Esophagus squamous epithelium (tissue), 5 donors: ENCODE data around the gene SPIB. TPM values are rescaled to one million over a fixed set of nuclear protein-coding genes. Genes with fewer than 3 reads are reported as not detected.

Experiments used
- DNase-seq: peaks from one replicate; lab custom pipeline; 2025; lab: John Stamatoyannopoulos, UW
- H3K27ac ChIP-seq, 4 donors: fragments of 200-600 bp; sonication (generic); one replicate each; pipeline ENCODE4 v1.5.1; 2016 to 2019; ENCODE audit warnings: mild to moderate bottlenecking in 1 of 4
- H3K27me3 ChIP-seq, 4 donors: fragments of 200-600 bp; sonication (generic); 1 replicate in 3 of 4; 2 replicates in 1 of 4; pipeline versions ENCODE4 v1.5.1 to v1.6.0; 2017 to 2021; ENCODE audit warnings: antibody characterized with exemption in 1 of 4
- H3K36me3 ChIP-seq, 3 donors: fragments of 200-600 bp; sonication (generic); one replicate each; pipeline ENCODE4 v1.5.1; 2016 to 2019
- H3K4me1 ChIP-seq, 3 donors: fragments of 200-600 bp; sonication (generic); one replicate each; pipeline ENCODE4 v1.5.1; 2017 to 2019
- H3K4me3 ChIP-seq, 4 donors: fragments of 200-600 bp; sonication (generic); 1 replicate in 3 of 4; 2 replicates in 1 of 4; pipeline ENCODE4 v1.5.1; 2016 to 2019; ENCODE audit warnings: mild to moderate bottlenecking in 2 of 4, moderate library complexity in 1 of 4
- H3K9me3 ChIP-seq, 3 donors: fragments of 200-600 bp; sonication (generic); one replicate each; pipeline ENCODE4 v1.5.1; 2016 to 2019
- CTCF ChIP-seq, 6 experiments: fragments of 450-650 bp in 4 of 6; fragments of 200-600 bp in 2 of 6; sonication (generic) in 2 of 6; IDR thresholded peaks; one replicate each; pipeline ENCODE4 v1.5.1; 2016 to 2019; ENCODE audit warnings: antibody characterized with exemption in 6 of 6, mild to moderate bottlenecking in 4 of 6, moderate library complexity in 4 of 6
- POLR2A ChIP-seq, 4 donors: fragments of 450-650 bp; IDR thresholded peaks; one replicate each; pipeline ENCODE4 v1.6.1; 2017; ENCODE audit warnings: antibody characterized with exemption in 4 of 4, mild to moderate bottlenecking in 4 of 4, moderate library complexity in 3 of 4
- WGBS, 2 donors: methylation state at CpG; one replicate each; pipeline ENCODE4 v1.1.5; 2018; 5-methylcytosine and 5-hydroxymethylcytosine counted together
- intact Hi-C: fragments of 100-400 bp; cut with DNase I; formaldehyde crosslinking; loops from one replicate; pipeline ENCODE4 v1.15.0; 2022
- total RNA-seq, 4 donors: library from RNA; depleted of rRNA; stranded (reverse); fragments of >200 nt; gene quantifications; one replicate each; pipeline ENCODE4 v1.1.0, GENCODE V29; 2016
- donor health status: DM: yes; HTN: yes; CAD: no.

Gene SPIB
- under 1 TPM in 1 of 4 donors, not detected in 3; 0.32 TPM for total RNA-seq

GRCh38 chr19:50418176-50419021 is at the start of gene SPIB:
SPIB (plus strand) TSS chr19:50418938; CDS start chr19:50418963, 25 bp downstream.
- no peaks in the 10 kb centered on the region for H3K36me3 ChIP-seq
- DNase-seq = no peak
- H3K4me3 ChIP-seq = peak within 1 kb of the TSS in 1 of 4 donors; percentile 15
- TF ChIP-seq CTCF (IDR thresholded peaks at IDR 0.05) = no peak
- no peak for TF ChIP-seq POLR2A (IDR thresholded peaks at IDR 0.05)
- H3K4me1 ChIP-seq = peaks cover 0 to 19% (median 0%) of the 10 kb centered on the region in 3 donors
- intact Hi-C loops = no loop called here
- WGBS, 2 donors = 16 to 43% methylated on average over 5 to 8 of the region's 34 CpGs
- H3K27me3 ChIP-seq = peaks cover 0 to 72% (median 12%) of the 10 kb centered on the region in 4 donors
- H3K9me3 ChIP-seq = no peaks in the 10 kb centered on the region
- H3K27ac ChIP-seq = no peak within 1 kb of the TSS

DNA sequence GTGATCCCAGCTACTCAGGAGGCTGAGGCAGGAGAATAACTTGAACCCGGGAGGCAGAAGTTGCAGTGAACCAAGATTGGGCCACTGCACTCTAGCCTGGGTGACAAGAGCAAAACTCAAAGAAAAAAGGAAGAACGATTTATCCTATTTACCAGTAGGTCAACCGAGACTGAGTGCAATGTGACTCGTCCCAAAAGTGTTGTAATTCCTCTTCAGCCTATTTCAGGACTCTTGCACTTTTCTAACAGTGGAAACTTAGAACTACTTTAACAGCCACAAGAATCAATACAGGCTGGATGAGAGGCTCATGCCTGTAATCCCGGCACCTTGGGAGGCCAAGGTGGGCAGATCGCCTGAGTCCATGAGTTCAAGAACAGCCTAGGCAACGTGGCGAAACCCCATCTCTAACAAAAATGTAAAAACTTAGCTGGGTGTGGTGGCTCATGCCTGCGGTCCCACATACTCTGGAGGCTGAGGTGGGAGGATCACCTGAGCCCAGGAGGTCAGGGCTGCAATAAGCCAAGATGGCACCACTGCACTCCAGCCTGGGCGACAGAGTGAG is 46.7 kb upstream of the SPIB start:
- 85 to 89% methylated on average over 10 of the region's 10 CpGs for WGBS, 2 donors
- no peak for DNase-seq
- TF ChIP-seq CTCF (IDR thresholded peaks at IDR 0.05) (no peak), POLR2A (IDR thresholded peaks at IDR 0.05) (no peak)

GRCh38 chr19:50376166-50377050 is 42.3 kb upstream of the SPIB start, which contains the start of gene NR1H2:
NR1H2 (plus strand) TSS chr19:50376457; CDS start chr19:50377606, 1,149 bp downstream.
- TF ChIP-seq POLR2A (IDR thresholded peaks at IDR 0.05) (peak in 3 of 4 donors; percentile 24 to 89 (median 70)), CTCF (IDR thresholded peaks at IDR 0.05) (peak in 1 of 6 experiments; percentile 43)
- 0 to 1% methylated on average over 16 to 37 of the region's 67 CpGs for WGBS, 2 donors
- intact Hi-C loops = no loop called here

More for the DNA sequence above, 46.7 kb upstream of the SPIB start:
- intact Hi-C loops = no loop called here
- H3K9me3 ChIP-seq = no peaks in the 10 kb centered on the region
- H3K36me3 ChIP-seq = no peaks in the 10 kb centered on the region
- H3K4me1 ChIP-seq = peaks cover 0 to 33% (median 3%) of the 10 kb centered on the region in 3 donors
- no peak overlapping the region for H3K4me3 ChIP-seq
- H3K27ac ChIP-seq = no peak overlapping the region
- no peaks in the 10 kb centered on the region for H3K27me3 ChIP-seq

DNA sequence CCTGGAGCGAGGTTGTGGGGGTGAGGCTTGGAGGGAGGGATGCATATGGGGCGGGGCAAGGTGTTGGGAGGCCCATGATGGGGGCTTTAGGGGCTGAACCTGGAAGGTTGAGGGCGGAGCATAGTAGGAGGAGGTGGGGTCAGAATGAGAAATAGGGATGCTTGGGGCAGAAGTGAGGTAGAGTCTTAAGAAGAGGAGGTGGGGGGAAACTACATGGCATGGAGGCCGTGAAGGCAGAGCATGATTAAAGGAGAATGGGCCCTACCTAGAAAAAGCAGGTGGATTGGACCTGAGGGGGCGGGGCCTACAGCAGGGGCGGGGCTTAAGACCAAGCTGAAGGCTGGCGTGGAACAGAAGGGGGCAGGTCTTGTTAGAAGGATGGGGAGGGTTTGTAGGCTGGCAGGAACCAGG is 41.7 kb upstream of the SPIB start:
- DNase-seq = no peak
- Histone ChIP-seq H3K36me3 (peaks cover 27 to 49% (median 40%) of the 10 kb centered on the region in 3 donors), H3K4me1 (peaks cover 0 to 30% (median 3%) of the 10 kb centered on the region in 3 donors), H3K27me3 (no peaks in the 10 kb centered on the region), H3K4me3 (peak overlapping the region in 3 of 4 donors; percentile 93 to 98 (median 95)), H3K9me3 (no peaks in the 10 kb centered on the region), H3K27ac (peak overlapping the region; percentile 97 to 100 (median 100))
- 36 to 57% methylated on average over 6 to 7 of the region's 7 CpGs for WGBS, 2 donors
- intact Hi-C loops = no loop called here
- TF ChIP-seq POLR2A (IDR thresholded peaks at IDR 0.05) = no peak
- TF ChIP-seq CTCF (IDR thresholded peaks at IDR 0.05) = no peak

More at GRCh38 chr19:50376166-50377050, 42.3 kb upstream of the SPIB start, which contains the start of gene NR1H2:
- H3K36me3 ChIP-seq = peaks cover 27 to 43% (median 35%) of the 10 kb centered on the region in 3 donors
- H3K4me3 ChIP-seq = peak within 1 kb of the TSS; percentile 86 to 98 (median 94)
- H3K4me1 ChIP-seq = peaks cover 0 to 30% (median 3%) of the 10 kb centered on the region in 3 donors
- DNase-seq = peak; percentile 85
- no peaks in the 10 kb centered on the region for H3K9me3 ChIP-seq
- H3K27me3 ChIP-seq = no peaks in the 10 kb centered on the region
- peak within 1 kb of the TSS; percentile 97 to 100 (median 100) for H3K27ac ChIP-seq
